HepG2 (cell line): Measurements from ENCODE around the gene TIRAP. TPM values are rescaled to one million over a fixed set of nuclear protein-coding genes. Genes with fewer than 3 reads are reported as not detected.

Experiments
- AKNA ChIP-seq: sonication (generic); formaldehyde crosslinking; IDR thresholded peaks from 2 replicates; pipeline ENCODE4 v1.4.0; 2020; ENCODE audit warnings: missing genetic modification reagents, borderline replicate concordance
- BCL6 ChIP-seq: IDR thresholded peaks from 2 replicates; pipeline ENCODE4 v1.6.1; 2016; ENCODE audit warnings: missing genetic modification reagents, missing compliant biosample characterization
- DDIT3 ChIP-seq: sonication (generic); formaldehyde crosslinking; IDR thresholded peaks from 2 replicates; pipeline ENCODE4 v1.4.0; 2020; ENCODE audit warnings: mild to moderate bottlenecking, missing genetic modification reagents
- FOXA3 ChIP-seq: IDR thresholded peaks from 2 replicates; pipeline ENCODE4 v1.6.1; 2016; ENCODE audit warnings: missing genetic modification reagents, missing compliant biosample characterization
- GATAD2A ChIP-seq: IDR thresholded peaks from 2 replicates; pipeline ENCODE4 v1.6.1; 2016
- GTF2F1 ChIP-seq: fragments of 150-350 bp; IDR thresholded peaks from 2 replicates; pipeline ENCODE4 v1.6.1; 2014; ENCODE audit warnings: low read length
- KDM5A ChIP-seq: fragments of 200-600 bp; sonication (generic); IDR thresholded peaks from 2 replicates; pipeline ENCODE4 v1.7.0; 2018; ENCODE audit warnings: antibody characterized with exemption, mild to moderate bottlenecking, low read length, borderline replicate concordance
- KLF16 ChIP-seq, 2 experiments: sonication (generic) in 1 of 2; formaldehyde crosslinking in 1 of 2; IDR thresholded peaks; 2 replicates each; pipeline versions ENCODE4 v1.6.1 to v1.8.0; 2016 to 2023; ENCODE audit warnings: missing genetic modification reagents in 2 of 2, missing compliant biosample characterization in 1 of 2
- LCORL ChIP-seq, 2 experiments: fragments of 450-650 bp in 1 of 2; sonication (generic) in 1 of 2; formaldehyde crosslinking in 1 of 2; IDR thresholded peaks; 2 replicates each; pipeline versions ENCODE4 v1.5.0 to v1.6.1; 2017 to 2020; ENCODE audit warnings: antibody characterized with exemption in 1 of 2, missing genetic modification reagents in 1 of 2
- MXD4 ChIP-seq: IDR thresholded peaks from 2 replicates; pipeline ENCODE4 v1.6.1; 2016; ENCODE audit warnings: mild to moderate bottlenecking, missing biosample characterization, missing genetic modification reagents
- NFYB ChIP-seq: sonication (generic); formaldehyde crosslinking; IDR thresholded peaks from 2 replicates; pipeline ENCODE4 v1.4.0; 2020; ENCODE audit warnings: missing genetic modification reagents
- PHF5A ChIP-seq: IDR thresholded peaks from one replicate; pipeline ENCODE4 v1.6.1; 2018; ENCODE audit warnings: low read depth, missing genetic modification reagents; ENCODE audit not compliant: unreplicated experiment
- PTBP1 ChIP-seq: fragments of 200-400 bp; formaldehyde crosslinking; IDR thresholded peaks from 2 replicates; pipeline ENCODE4 v1.6.1; 2018; ENCODE audit warnings: low read length, low read depth; ENCODE audit not compliant: poor library complexity, severe bottlenecking
- YEATS2 ChIP-seq: sonication (generic); formaldehyde crosslinking; IDR thresholded peaks from 2 replicates; pipeline ENCODE4 v1.4.0; 2020; ENCODE audit warnings: missing genetic modification reagents, borderline replicate concordance
- ZBTB3 ChIP-seq: sonication (generic); formaldehyde crosslinking; IDR thresholded peaks from 2 replicates; pipeline ENCODE4 v1.4.0; 2020; ENCODE audit warnings: low read depth, mild to moderate bottlenecking, moderate library complexity, missing genetic modification reagents, borderline replicate concordance
- ZNF20 ChIP-seq: sonication (generic); formaldehyde crosslinking; IDR thresholded peaks from 2 replicates; pipeline ENCODE4 v1.4.0; 2020; ENCODE audit warnings: mild to moderate bottlenecking, moderate library complexity, missing genetic modification reagents
- ZNF275 ChIP-seq: sonication (generic); formaldehyde crosslinking; IDR thresholded peaks from 2 replicates; pipeline ENCODE4 v1.8.0; 2022; ENCODE audit warnings: missing genetic modification reagents, mild to moderate bottlenecking, inconsistent platforms, borderline replicate concordance
- ZNF749 ChIP-seq: sonication (generic); formaldehyde crosslinking; IDR thresholded peaks from 2 replicates; pipeline ENCODE4 v1.8.0; 2022; ENCODE audit warnings: mild to moderate bottlenecking, missing genetic modification reagents, moderate library complexity, borderline replicate concordance
- polyA plus RNA-seq, 8 experiments: library from polyadenylated mRNA; depleted of rRNA in 3 of 8; stranded (reverse) in 7 of 8; unstranded in 1 of 8; fragments of >200 nt; fragmentation: Illumina TruSeq in 4 of 8; extraction: Trizol in 4 of 8; gene quantifications; 2 replicates each; pipeline versions ENCODE4 v1.2.1 to v1.2.3, GENCODE V29; 2011 to 2016; ENCODE audit warnings: low read depth in 4 of 8, missing spikeins in 1 of 8, mixed read lengths in 1 of 8; ENCODE audit not compliant: insufficient read depth in 1 of 8
- total RNA-seq, 5 experiments: library from RNA; depleted of rRNA; stranded (reverse); fragments of >200 nt; fragmentation: Illumina TruSeq; extraction: Trizol; gene quantifications; 2 replicates each; pipeline ENCODE4 v1.2.3, GENCODE V29; 2016; ENCODE audit warnings: low read depth in 1 of 5

The TIRAP gene
- total and polyA plus RNA-seq, 2 of the 13 experiments (the other 11 are each of a cell fraction or from before 2014, with no cell fraction given): 5.4 to 5.7 TPM

GRCh38 chr11:126303623-126304456, 20.9 kb downstream of the TIRAP start, which contains the start of gene DCPS (continued):
- no peak for TF ChIP-seq PHF5A
- no peak; the same call in 1 of the 2 replicates for TF ChIP-seq ZNF275 (CRISPR knock-in tag)
- peak; percentile 54; the same call in 1 of the 2 replicates for TF ChIP-seq ZBTB3 (CRISPR knock-in tag)
- peak in 1 of 2 experiments; percentile 95; a peak in 3 of 4 replicates for TF ChIP-seq KLF16 (CRISPR knock-in tag; IDR thresholded peaks at IDR 0.05)
- peak; percentile 93 for TF ChIP-seq AKNA
- peak; percentile 90 for TF ChIP-seq ZNF749 (CRISPR knock-in tag)
- TF ChIP-seq GATAD2A (CRISPR knock-in tag): peak; percentile 62
- TF ChIP-seq KDM5A: peak; percentile 76
- peak; percentile 75; the same call in 1 of the 2 replicates for TF ChIP-seq ZNF20
- TF ChIP-seq YEATS2 (CRISPR knock-in tag): peak; percentile 91
- TF ChIP-seq DDIT3: no peak
- TF ChIP-seq BCL6 (CRISPR knock-in tag): peak; percentile 53
- TF ChIP-seq PTBP1: no peak
- TF ChIP-seq MXD4 (CRISPR knock-in tag): peak; percentile 96
- TF ChIP-seq NFYB (CRISPR knock-in tag): peak; percentile 74
- peak; percentile 60; the same call in 1 of the 2 replicates for TF ChIP-seq FOXA3 (CRISPR knock-in tag)
- TF ChIP-seq GTF2F1: no peak
- no peak for TF ChIP-seq LCORL (IDR thresholded peaks at IDR 0.05)
- peak; percentile 71 for TF ChIP-seq LCORL (CRISPR knock-in tag; IDR thresholded peaks at IDR 0.05)
